Astrocyte (in vitro differentiated cells and primary cell): Measurements from ENCODE around the gene HCAR2. TPM values are rescaled to one million over a fixed set of nuclear protein-coding genes. Genes with fewer than 3 reads are reported as not detected.
"Not testable (repeated sequence)": the region's sequence is repeated elsewhere in the genome, so short reads cannot be mapped to it uniquely, and the experiment has no call there.

Experiments used
- DNase-seq: peaks from one replicate; pipeline ENCODE4 v3.0.0-alpha.2; 2010; ENCODE audit warnings: low read depth
- FAIRE-seq: peaks from 2 replicates; lab custom pipeline; 2011; peaks lifted over from hg19 to GRCh38; lab: Jason Lieb, UNC
- H2AFZ ChIP-seq: 2 replicates; pipeline ENCODE4 v1.6.0; 2012; ENCODE audit warnings: low read depth, low read length, inconsistent platforms
- H3K27ac ChIP-seq: 2 replicates; pipeline ENCODE4 v1.5.1; 2011; ENCODE audit warnings: low read depth, low read length, inconsistent platforms
- H3K27me3 ChIP-seq: 2 replicates; pipeline ENCODE4 v1.6.0; 2011; ENCODE audit warnings: low read length, inconsistent platforms; ENCODE audit not compliant: insufficient read depth
- H3K36me3 ChIP-seq: 2 replicates; pipeline ENCODE4 v1.5.1; 2011; ENCODE audit warnings: low read length, inconsistent platforms; ENCODE audit not compliant: insufficient read depth
- H3K4me1 ChIP-seq: 2 replicates; pipeline ENCODE4 v1.5.1; 2011; ENCODE audit warnings: low read length, inconsistent platforms; ENCODE audit not compliant: insufficient read depth
- H3K4me2 ChIP-seq: 2 replicates; pipeline ENCODE4 v1.6.0; 2012; ENCODE audit warnings: low read length, inconsistent platforms
- H3K4me3 ChIP-seq: 2 replicates; pipeline ENCODE4 v1.5.1; 2011; ENCODE audit warnings: low read depth, mild to moderate bottlenecking, low read length, inconsistent platforms; ENCODE audit not compliant: insufficient read depth
- H3K79me2 ChIP-seq: 2 replicates; pipeline ENCODE4 v1.6.0; 2012; ENCODE audit warnings: mild to moderate bottlenecking, low read length, inconsistent platforms; ENCODE audit not compliant: insufficient read depth
- H3K9ac ChIP-seq: 2 replicates; pipeline ENCODE4 v1.6.0; 2012; ENCODE audit warnings: mild to moderate bottlenecking, low read length, inconsistent platforms
- H3K9me3 ChIP-seq: 2 replicates; pipeline ENCODE4 v1.5.1; 2012; ENCODE audit warnings: low read depth, mild to moderate bottlenecking, low read length, inconsistent platforms; ENCODE audit not compliant: insufficient read depth
- H4K20me1 ChIP-seq: 2 replicates; pipeline ENCODE4 v1.6.0; 2012; ENCODE audit warnings: low read length, inconsistent platforms; ENCODE audit not compliant: insufficient read depth
- H3K27ac Mint-ChIP-seq: one replicate; pipeline ENCODE4 v1.8.0; 2021; ENCODE audit warnings: mild to moderate bottlenecking, mixed read lengths; ENCODE audit not compliant: unreplicated experiment
- H3K27me3 Mint-ChIP-seq: one replicate; pipeline ENCODE4 v1.8.0; 2021; ENCODE audit warnings: low read depth, mixed read lengths; ENCODE audit not compliant: unreplicated experiment
- H3K36me3 Mint-ChIP-seq: one replicate; pipeline ENCODE4 v1.8.0; 2021; ENCODE audit warnings: low read depth, mixed read lengths; ENCODE audit not compliant: unreplicated experiment
- H3K4me1 Mint-ChIP-seq: one replicate; pipeline ENCODE4 v1.8.0; 2021; ENCODE audit warnings: low read depth, mixed read lengths; ENCODE audit not compliant: unreplicated experiment
- H3K4me3 Mint-ChIP-seq: one replicate; pipeline ENCODE4 v1.8.0; 2021; ENCODE audit warnings: mild to moderate bottlenecking, moderate library complexity, mixed read lengths; ENCODE audit not compliant: unreplicated experiment
- H3K9me3 Mint-ChIP-seq: one replicate; pipeline ENCODE4 v1.8.0; 2021; ENCODE audit warnings: mild to moderate bottlenecking, mixed read lengths; ENCODE audit not compliant: unreplicated experiment
- EZH2 ChIP-seq: IDR thresholded peaks from 2 replicates; pipeline ENCODE4 v1.6.1; 2012; ENCODE audit warnings: mild to moderate bottlenecking, low read length, inconsistent platforms; ENCODE audit not compliant: insufficient read depth
- total RNA-seq: library from RNA; stranded (reverse); gene quantifications from 2 replicates; pipeline ENCODE4 v1.2.1, GENCODE V29; 2021
- TF ChIP-seq, protein P1 (sequence below): IDR thresholded peaks from 2 replicates; pipeline ENCODE4 v1.5.1; 2011; ENCODE audit warnings: low read depth, mild to moderate bottlenecking, inconsistent platforms, low read length, moderate library complexity; ENCODE audit not compliant: insufficient read depth

HCAR2 gene
- total RNA-seq, 1 donor from 2014 or later, result not detected

DNA sequence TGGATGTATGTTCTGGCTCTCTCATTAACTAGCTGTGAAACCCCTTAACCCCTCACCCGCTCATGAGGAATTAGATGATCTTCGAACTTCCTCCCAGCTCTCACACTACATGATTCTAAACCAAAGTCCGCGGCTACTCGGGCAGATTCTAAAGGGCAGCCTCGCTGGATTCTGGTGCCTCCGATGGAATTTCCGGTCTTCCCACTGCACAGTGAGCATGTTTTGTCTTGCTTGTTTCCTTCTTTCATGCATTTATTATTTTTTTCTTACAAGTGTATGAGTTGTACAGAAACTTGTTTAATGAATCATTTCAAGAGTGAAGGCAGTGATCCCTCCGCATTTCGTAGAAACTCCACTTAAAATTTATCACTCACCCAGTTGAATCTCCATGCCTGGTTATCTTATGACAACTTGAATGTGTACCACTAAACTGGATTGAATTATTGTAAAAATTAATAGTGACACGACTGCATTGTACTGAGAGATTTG is 17.9 kb upstream of the HCAR2 start:
- Mint-ChIP-seq H3K4me3 (no peak overlapping the region), H3K27me3 (peaks cover 3% of the 10 kb centered on the region), H3K36me3 (no peaks in the 10 kb centered on the region), H3K9me3 (no peaks in the 10 kb centered on the region), H3K4me1 (peaks cover 8% of the 10 kb centered on the region), H3K27ac (no peak overlapping the region)
- peaks cover 8% of the 10 kb centered on the region for H3K4me1 ChIP-seq
- peak overlapping the region; percentile 63 for H3K27ac ChIP-seq
- H3K4me3 ChIP-seq, result no peak overlapping the region
- H2AFZ ChIP-seq, result no peak overlapping the region
- DNase-seq (peak; percentile 51), FAIRE-seq (no peak)
- H3K27me3 ChIP-seq, result no peaks in the 10 kb centered on the region
- no peaks in the 10 kb centered on the region for H3K9me3 ChIP-seq
- TF ChIP-seq, protein P1, sequence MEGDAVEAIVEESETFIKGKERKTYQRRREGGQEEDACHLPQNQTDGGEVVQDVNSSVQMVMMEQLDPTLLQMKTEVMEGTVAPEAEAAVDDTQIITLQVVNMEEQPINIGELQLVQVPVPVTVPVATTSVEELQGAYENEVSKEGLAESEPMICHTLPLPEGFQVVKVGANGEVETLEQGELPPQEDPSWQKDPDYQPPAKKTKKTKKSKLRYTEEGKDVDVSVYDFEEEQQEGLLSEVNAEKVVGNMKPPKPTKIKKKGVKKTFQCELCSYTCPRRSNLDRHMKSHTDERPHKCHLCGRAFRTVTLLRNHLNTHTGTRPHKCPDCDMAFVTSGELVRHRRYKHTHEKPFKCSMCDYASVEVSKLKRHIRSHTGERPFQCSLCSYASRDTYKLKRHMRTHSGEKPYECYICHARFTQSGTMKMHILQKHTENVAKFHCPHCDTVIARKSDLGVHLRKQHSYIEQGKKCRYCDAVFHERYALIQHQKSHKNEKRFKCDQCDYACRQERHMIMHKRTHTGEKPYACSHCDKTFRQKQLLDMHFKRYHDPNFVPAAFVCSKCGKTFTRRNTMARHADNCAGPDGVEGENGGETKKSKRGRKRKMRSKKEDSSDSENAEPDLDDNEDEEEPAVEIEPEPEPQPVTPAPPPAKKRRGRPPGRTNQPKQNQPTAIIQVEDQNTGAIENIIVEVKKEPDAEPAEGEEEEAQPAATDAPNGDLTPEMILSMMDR, result no peak
- no peak for TF ChIP-seq EZH2
- H4K20me1 ChIP-seq, result no peaks in the 10 kb centered on the region
- H3K9ac ChIP-seq, result no peak overlapping the region
- H3K36me3 ChIP-seq, result no peaks in the 10 kb centered on the region
- no peaks in the 10 kb centered on the region for H3K79me2 ChIP-seq
- peak overlapping the region; percentile 56 for H3K4me2 ChIP-seq

DNA sequence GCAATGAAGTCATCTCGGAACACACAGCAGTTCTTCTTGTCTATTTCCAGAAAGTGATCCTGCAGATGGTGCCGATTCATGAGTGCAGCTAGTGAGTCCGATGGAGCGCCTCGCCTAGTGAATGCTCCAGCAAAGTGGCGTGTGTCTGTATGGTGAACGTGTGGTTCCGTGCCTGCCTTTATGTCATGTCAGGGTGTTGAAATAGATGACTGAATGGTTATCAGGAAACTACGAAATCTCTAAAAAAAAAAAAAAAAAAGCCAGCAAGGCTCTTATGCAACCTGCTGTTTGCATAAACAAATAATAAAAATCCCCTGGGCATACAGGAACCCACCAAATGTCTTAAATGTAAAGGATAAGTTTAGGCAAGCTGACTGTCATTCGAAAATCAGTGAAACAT is 13.5 kb upstream of the HCAR2 start, which contains the start of gene HCAR3:
TSS of gene HCAR3 (minus strand) at position 154 of the 400 bp plus-strand sequence. CDS start at position 80, 74 bp downstream.
- not testable (repeated sequence) for H3K4me3 ChIP-seq, H2AFZ ChIP-seq, H3K27ac Mint-ChIP-seq, H3K4me3 Mint-ChIP-seq, DNase-seq, H4K20me1 ChIP-seq, H3K36me3 ChIP-seq, H3K79me2 ChIP-seq, H3K9me3 ChIP-seq, H3K4me1 ChIP-seq, H3K27me3 Mint-ChIP-seq, H3K4me1 Mint-ChIP-seq, H3K27me3 ChIP-seq, H3K4me2 ChIP-seq, FAIRE-seq, H3K9ac ChIP-seq, H3K27ac ChIP-seq, H3K9me3 Mint-ChIP-seq, H3K36me3 Mint-ChIP-seq

DNA sequence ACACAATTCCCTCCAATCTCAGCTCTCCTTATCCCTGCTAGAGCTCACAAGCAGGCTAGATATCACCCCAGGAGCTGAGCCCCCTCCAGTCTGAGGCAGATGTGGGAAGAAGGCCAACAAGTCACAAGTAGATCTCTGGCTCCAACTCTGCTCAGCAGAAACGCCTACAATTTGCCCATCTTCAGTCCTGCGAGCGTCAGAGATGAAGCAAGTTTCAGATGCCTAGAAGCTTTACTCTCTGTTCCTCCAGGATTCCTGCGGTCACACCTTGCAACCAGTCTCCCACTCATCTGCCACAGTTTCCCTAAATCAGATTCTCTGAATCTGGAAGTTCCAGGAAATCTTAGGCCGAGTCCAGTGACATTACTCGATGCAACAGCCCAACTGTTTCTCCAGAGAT is 12.1 kb upstream of the HCAR2 start:
- not testable (repeated sequence) for H3K36me3 ChIP-seq, H3K9ac ChIP-seq, FAIRE-seq, H3K4me3 Mint-ChIP-seq, H3K4me1 ChIP-seq, H2AFZ ChIP-seq, H3K4me3 ChIP-seq, H3K4me2 ChIP-seq, H3K27me3 Mint-ChIP-seq, H3K27ac Mint-ChIP-seq, H4K20me1 ChIP-seq, DNase-seq, H3K4me1 Mint-ChIP-seq, H3K79me2 ChIP-seq, H3K27me3 ChIP-seq, H3K36me3 Mint-ChIP-seq, H3K9me3 ChIP-seq, H3K27ac ChIP-seq, H3K9me3 Mint-ChIP-seq

DNA sequence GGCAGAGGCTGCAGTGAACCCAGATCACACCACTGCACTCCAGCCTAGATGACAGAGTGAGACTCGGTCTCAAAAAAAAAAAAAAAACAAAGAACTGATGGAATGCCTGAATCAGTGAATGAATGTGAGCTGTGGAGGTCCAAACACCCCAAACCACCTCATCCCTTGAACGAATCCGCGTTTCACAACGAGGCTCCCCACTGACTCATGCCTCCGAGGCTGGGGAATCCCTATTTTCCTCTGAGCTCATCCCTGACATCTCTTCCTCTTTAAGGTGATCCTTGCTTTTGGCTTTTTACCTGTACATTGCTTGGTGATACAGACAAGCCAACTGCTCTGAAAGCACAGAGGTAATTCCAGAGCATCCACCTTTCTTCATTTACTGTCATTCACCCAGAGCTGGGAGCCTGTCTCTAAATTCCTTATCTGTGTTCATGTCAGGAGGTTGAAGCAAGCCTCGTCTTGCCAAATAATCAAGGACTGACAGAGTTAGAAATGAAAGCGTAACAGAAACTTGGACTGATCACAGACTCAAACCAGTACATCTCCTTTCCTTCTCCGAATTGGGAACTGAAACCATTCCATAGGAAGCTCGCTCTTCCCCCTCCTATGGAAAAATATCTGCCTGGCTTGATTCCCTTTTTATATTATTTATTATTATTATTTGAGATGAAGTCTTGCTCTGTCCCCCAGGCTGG is 10.5 kb upstream of the HCAR2 start:
- not testable (repeated sequence) for FAIRE-seq

DNA sequence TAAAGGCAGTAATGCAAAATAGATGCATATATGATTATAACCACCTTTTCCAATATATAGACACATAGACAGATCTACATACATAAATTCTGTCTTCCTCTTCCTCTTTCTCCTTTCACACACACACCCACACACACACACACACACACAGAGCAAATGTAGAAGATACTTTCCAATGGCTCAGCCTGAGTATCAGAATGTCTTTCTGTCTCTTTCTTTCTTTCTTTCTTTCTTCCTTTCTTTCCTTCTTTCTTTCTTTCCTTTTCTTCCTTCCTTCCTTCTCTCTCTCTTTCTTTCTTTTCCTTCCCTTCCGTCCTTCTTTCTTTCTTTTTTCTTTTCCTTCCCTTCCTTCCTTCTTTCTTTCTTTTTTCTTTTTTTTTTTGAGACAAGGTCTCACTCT is 8.1 kb upstream of the HCAR2 start:
- not testable (repeated sequence) for H3K4me3 ChIP-seq, FAIRE-seq, H3K4me1 ChIP-seq, H3K9ac ChIP-seq, H3K36me3 Mint-ChIP-seq, H4K20me1 ChIP-seq, H3K9me3 Mint-ChIP-seq, H3K27me3 ChIP-seq, H3K27ac ChIP-seq, DNase-seq, H3K4me3 Mint-ChIP-seq, H3K27ac Mint-ChIP-seq, H3K36me3 ChIP-seq, H3K4me1 Mint-ChIP-seq, H3K27me3 Mint-ChIP-seq, H3K4me2 ChIP-seq, H3K79me2 ChIP-seq, H2AFZ ChIP-seq, H3K9me3 ChIP-seq

More for the DNA sequence above, 10.5 kb upstream of the HCAR2 start:
- H3K9me3 ChIP-seq, H3K27me3 Mint-ChIP-seq, H3K4me2 ChIP-seq, H3K79me2 ChIP-seq, H3K36me3 Mint-ChIP-seq, H3K4me1 ChIP-seq, H3K27me3 ChIP-seq, H3K27ac Mint-ChIP-seq, H3K4me1 Mint-ChIP-seq, H3K4me3 Mint-ChIP-seq, H3K4me3 ChIP-seq, H3K9me3 Mint-ChIP-seq, H3K27ac ChIP-seq, H3K36me3 ChIP-seq, H2AFZ ChIP-seq, DNase-seq, H4K20me1 ChIP-seq, H3K9ac ChIP-seq: not testable (repeated sequence)
